Urothelium cell line (cell line): Measurements from ENCODE around the gene OVAAL.
"Not testable (repeated sequence)": the region's sequence is repeated elsewhere in the genome, so short reads cannot be mapped to it uniquely, and the experiment has no call there.

Experiments
- DNase-seq: peaks from one replicate; pipeline ENCODE4 v3.0.0; 2011; ENCODE audit warnings: low spot score, mixed read lengths
- FAIRE-seq: peaks from 2 replicates; lab custom pipeline; 2011; peaks lifted over from hg19 to GRCh38; lab: Jason Lieb, UNC

Gene OVAAL

GRCh38 chr1:180540697-180541594 is 17.8 kb upstream of the OVAAL start:
- no peak for FAIRE-seq
- DNase-seq = no peak

GRCh38 chr1:180542113-180542837 is 16.5 kb upstream of the OVAAL start:
- FAIRE-seq = no peak
- no peak for DNase-seq

- no peak for DNase-seq
- no peak for FAIRE-seq
Measured at GRCh38 chr1:180542838-180543145, 16.0 kb upstream of the OVAAL start.

GRCh38 chr1:180544050-180544449 is 14.7 kb upstream of the OVAAL start:
- DNase-seq (no peak), FAIRE-seq (no peak)

GRCh38 chr1:180545991-180546390 is 12.8 kb upstream of the OVAAL start:
- FAIRE-seq (no peak), DNase-seq (no peak)

GRCh38 chr1:180548686-180549317 is 10.0 kb upstream of the OVAAL start:
- DNase-seq (no peak), FAIRE-seq (no peak)

GRCh38 chr1:180549770-180550169 is 9.0 kb upstream of the OVAAL start:
- not testable (repeated sequence) for DNase-seq, FAIRE-seq

GRCh38 chr1:180550241-180550640 is 8.5 kb upstream of the OVAAL start:
- DNase-seq = no peak
- FAIRE-seq = no peak

GRCh38 chr1:180551997-180552396 is 6.8 kb upstream of the OVAAL start:
- DNase-seq (no peak), FAIRE-seq (no peak)

GRCh38 chr1:180553046-180553445 is 5.7 kb upstream of the OVAAL start:
- not testable (repeated sequence) for FAIRE-seq, DNase-seq

- FAIRE-seq = no peak
Measured at GRCh38 chr1:180555411-180555810, 3.4 kb upstream of the OVAAL start.

GRCh38 chr1:180560200-180560867 is 1.6 kb downstream of the OVAAL start:
- DNase-seq (peak; percentile 39), FAIRE-seq (no peak)

More at GRCh38 chr1:180555411-180555810, 3.4 kb upstream of the OVAAL start:
- no peak for DNase-seq

- no peak for FAIRE-seq
- DNase-seq = peak; percentile 32
Measured at GRCh38 chr1:180560868-180561600, 2.3 kb downstream of the OVAAL start.

- DNase-seq = no peak
- FAIRE-seq = no peak
Measured at GRCh38 chr1:180562640-180563025, 3.9 kb downstream of the OVAAL start.

- FAIRE-seq (no peak), DNase-seq (peak; percentile 39)
Measured at GRCh38 chr1:180563026-180563827, 4.5 kb downstream of the OVAAL start.

- FAIRE-seq (no peak), DNase-seq (no peak)
Measured at GRCh38 chr1:180565121-180565871, 6.5 kb downstream of the OVAAL start.

GRCh38 chr1:180566026-180566425 is 7.3 kb downstream of the OVAAL start:
- no peak for DNase-seq
- FAIRE-seq = no peak

- FAIRE-seq = no peak
- no peak for DNase-seq
Measured at GRCh38 chr1:180566495-180566894, 7.7 kb downstream of the OVAAL start.

- FAIRE-seq (no peak), DNase-seq (no peak)
Measured at GRCh38 chr1:180567654-180568053, 8.9 kb downstream of the OVAAL start.
